Measurements from ENCODE around the gene IGSF1.
"Not testable (repeated sequence)": the region's sequence is repeated elsewhere in the genome, so short reads cannot be mapped to it uniquely, and the experiment has no call there.

The IGSF1 gene

GRCh38 chrX:131264665-131265064 is 24.4 kb downstream of the IGSF1 start:
- no peak for DNase-seq

GRCh38 chrX:131264053-131264452 is 25.1 kb downstream of the IGSF1 start:
- no peak for DNase-seq

DNA sequence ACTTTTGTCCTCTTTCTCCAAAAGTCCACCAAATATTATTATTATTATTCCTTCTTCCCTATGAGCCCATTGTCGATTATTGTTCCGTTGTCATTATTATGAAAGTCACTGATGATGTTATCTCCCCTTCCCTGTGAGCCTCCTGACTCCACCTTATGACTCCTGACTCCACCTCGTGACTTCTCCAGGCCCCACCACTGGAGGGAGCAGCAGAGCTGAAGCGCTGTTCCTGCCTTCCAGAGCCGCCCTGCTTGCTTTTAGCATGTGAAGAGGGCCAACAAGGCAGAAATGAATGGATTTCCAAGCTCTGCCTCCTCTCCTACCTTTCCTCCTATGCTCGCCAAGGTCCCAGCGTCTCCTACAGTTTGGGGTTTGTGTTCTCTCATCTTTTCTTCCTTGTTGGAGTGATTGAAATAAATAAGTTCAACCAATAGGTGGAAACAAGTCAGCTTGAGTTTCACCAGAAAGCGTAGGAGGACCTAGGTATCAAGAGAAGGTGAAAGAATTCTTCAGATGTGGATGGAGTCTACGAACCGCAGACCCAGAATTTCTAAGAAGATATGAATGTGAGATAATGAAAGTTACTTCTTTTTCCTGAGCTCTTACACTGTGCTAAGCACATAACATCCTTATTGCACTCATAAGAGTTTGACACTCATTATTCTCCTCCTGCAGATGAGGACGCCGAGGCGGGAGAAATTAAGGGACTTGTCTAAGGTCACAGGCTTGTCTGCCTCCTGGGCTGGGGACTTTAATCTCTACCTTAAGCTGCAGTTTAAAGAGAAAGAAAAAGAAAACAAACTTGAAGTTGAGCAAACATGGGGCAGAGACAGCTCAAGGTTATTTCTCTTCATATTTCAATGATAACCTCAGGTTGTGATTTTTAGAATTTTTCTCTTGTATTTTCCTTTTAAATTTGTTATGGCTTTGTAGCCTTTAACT is 26.1 kb downstream of the IGSF1 start:
- no peak for DNase-seq

DNA sequence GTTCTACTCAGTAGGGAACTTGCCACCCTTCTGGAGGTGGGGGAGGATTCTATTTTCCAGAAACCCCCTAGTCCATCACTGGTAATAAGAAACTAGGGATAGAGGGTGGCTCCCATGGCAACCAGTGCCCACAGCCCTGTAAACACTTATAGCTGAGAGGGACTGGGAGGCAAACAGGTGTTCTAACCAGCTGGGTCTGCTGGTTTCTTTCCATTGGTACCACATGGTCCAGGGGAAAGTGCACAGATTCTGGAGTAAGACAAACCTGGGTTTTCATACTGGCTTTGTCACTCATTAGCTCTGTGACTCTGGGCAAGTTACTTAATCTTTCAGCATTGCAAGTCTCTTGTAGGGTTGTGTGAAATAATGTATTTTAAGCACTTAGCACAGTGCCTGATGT is 26.9 kb downstream of the IGSF1 start:
- no peak for DNase-seq

GRCh38 chrX:131257367-131257766 is 31.7 kb downstream of the IGSF1 start:
- DNase-seq, result no peak

- DNase-seq, result not testable (repeated sequence)
Observed at GRCh38 chrX:131250984-131251738, 37.9 kb downstream of the IGSF1 start.

- DNase-seq, result no peak
Observed at GRCh38 chrX:131239057-131239456, 50.0 kb downstream of the IGSF1 start.

- DNase-seq, result no peak
Observed at GRCh38 chrX:131237363-131237762, 51.7 kb downstream of the IGSF1 start.

DNA sequence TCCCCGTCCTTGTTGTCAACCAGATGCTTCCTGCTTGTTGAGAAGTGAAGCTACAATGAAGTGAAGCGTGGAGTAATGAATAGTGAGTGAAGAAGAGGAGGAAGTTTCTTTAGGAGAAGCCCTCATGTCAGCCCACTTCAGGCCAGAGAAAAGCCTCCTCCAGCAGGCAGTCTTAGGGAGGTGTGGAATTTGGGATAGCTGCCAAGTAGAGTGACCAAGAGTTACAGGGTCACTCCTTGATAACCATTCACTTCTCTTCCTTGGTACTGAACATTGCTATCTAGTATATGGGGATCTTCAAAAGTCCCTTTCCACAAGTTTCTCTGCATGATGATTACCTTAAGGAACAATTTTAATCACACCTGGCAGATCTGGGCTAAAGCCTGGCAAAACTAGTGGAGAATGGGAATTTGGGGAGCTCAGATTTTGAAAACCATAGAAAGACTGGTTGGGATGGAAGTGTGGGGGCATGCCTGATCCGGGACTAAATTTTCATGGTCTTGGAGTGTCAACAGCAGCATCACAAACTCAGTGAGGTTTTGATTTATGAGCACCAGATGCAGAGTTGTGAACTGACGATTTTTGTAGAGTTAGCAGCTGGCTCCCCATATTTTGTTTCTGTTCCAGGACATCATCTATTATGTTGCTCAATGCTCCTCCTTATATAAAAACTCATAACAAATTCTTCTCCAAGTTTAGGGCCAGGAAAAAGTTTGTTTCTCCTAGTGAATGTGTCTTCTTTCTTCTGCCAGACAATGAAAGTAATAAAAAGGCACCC is 53.1 kb downstream of the IGSF1 start:
- DNase-seq, result no peak

- DNase-seq, result no peak
Observed at GRCh38 chrX:131227608-131228007, 61.5 kb downstream of the IGSF1 start.

DNA sequence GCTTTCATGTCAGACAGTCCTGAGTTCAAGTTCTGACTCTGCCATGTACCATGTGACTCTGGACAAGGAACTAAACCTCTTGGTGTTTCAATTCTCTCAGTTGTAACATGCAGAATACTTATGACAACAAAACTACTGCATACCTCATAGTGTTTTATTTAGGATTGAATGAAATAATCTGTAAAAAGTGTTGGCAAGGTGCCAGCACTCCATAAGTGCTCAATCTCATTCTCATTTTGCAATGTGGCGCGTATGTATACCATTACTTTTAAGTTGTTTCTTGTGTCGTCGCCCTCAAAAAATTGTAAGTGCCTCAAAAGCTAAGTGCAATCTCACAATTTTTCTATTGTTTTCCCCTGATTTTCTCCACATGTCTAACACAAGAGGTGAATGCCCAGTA is 62.5 kb downstream of the IGSF1 start:
- DNase-seq, result no peak

- no peak for DNase-seq
Observed at GRCh38 chrX:131225078-131225477, 64.0 kb downstream of the IGSF1 start.

Data from NCI-H1092 (cell line).